HEK293 (cell line): ENCODE measurements around the gene KPNA3.

Experiments used
- BCL11A ChIP-seq: fragments of 450-650 bp; formaldehyde crosslinking; IDR thresholded peaks from 2 replicates; pipeline ENCODE4 v1.5.1; 2016; ENCODE audit warnings: low read depth, missing biosample characterization, missing genetic modification characterization
- KLF7 ChIP-seq: fragments of 450-650 bp; formaldehyde crosslinking; IDR thresholded peaks from 2 replicates; pipeline ENCODE4 v1.5.1; 2016; ENCODE audit warnings: missing biosample characterization, missing genetic modification characterization, borderline replicate concordance
- SETDB1 ChIP-seq: IDR thresholded peaks from one replicate; pipeline ENCODE4 v1.6.1; 2017; ENCODE audit warnings: mild to moderate bottlenecking, low read length, moderate library complexity, mixed read lengths; ENCODE audit not compliant: insufficient read length
- YY1 ChIP-seq: fragments of 450-650 bp; formaldehyde crosslinking; IDR thresholded peaks from 2 replicates; pipeline ENCODE4 v1.5.1; 2018; ENCODE audit warnings: missing biosample characterization, missing genetic modification characterization
- ZNF114 ChIP-seq: fragments of 450-650 bp; formaldehyde crosslinking; IDR thresholded peaks from 2 replicates; pipeline ENCODE4 v1.5.0; 2017; ENCODE audit warnings: missing biosample characterization, missing genetic modification characterization
- ZNF266 ChIP-seq: fragments of 450-650 bp; formaldehyde crosslinking; IDR thresholded peaks from 2 replicates; pipeline ENCODE4 v1.5.1; 2016; ENCODE audit warnings: missing biosample characterization, missing genetic modification characterization, low read depth
- ZNF354C ChIP-seq: fragments of 450-650 bp; formaldehyde crosslinking; IDR thresholded peaks from 2 replicates; pipeline ENCODE4 v1.5.1; 2016; ENCODE audit warnings: missing biosample characterization, missing genetic modification characterization, low read depth, borderline replicate concordance
- ZNF544 ChIP-seq: fragments of 450-650 bp; formaldehyde crosslinking; IDR thresholded peaks from 2 replicates; pipeline ENCODE4 v1.5.0; 2017; ENCODE audit warnings: missing biosample characterization, missing genetic modification characterization
- ZNF768 ChIP-seq: fragments of 450-650 bp; formaldehyde crosslinking; IDR thresholded peaks from 2 replicates; pipeline ENCODE4 v1.5.1; 2018; ENCODE audit warnings: missing biosample characterization, mild to moderate bottlenecking, missing genetic modification characterization
- TF ChIP-seq, protein P1 (sequence below): fragments of 450-650 bp; formaldehyde crosslinking; IDR thresholded peaks from 2 replicates; pipeline ENCODE4 v1.5.1; 2016; ENCODE audit warnings: missing biosample characterization, missing genetic modification characterization
- TF ChIP-seq, protein P2 (sequence below): fragments of 450-650 bp; formaldehyde crosslinking; IDR thresholded peaks from 2 replicates; pipeline ENCODE4 v1.5.1; 2016; ENCODE audit warnings: missing biosample characterization, missing genetic modification characterization

GRCh38 chr13:49802426-49802825 is 9.9 kb upstream of the KPNA3 start:
- TF ChIP-seq SETDB1 (no peak), ZNF266 (no peak), YY1 (no peak), ZNF354C (tag by site-specific recombination) (no peak), ZNF114 (no peak), ZNF768 (no peak), ZNF544 (tag by site-specific recombination) (no peak), KLF7 (tag by site-specific recombination) (no peak), BCL11A (tag by site-specific recombination) (no peak)
- TF ChIP-seq, protein P1, sequence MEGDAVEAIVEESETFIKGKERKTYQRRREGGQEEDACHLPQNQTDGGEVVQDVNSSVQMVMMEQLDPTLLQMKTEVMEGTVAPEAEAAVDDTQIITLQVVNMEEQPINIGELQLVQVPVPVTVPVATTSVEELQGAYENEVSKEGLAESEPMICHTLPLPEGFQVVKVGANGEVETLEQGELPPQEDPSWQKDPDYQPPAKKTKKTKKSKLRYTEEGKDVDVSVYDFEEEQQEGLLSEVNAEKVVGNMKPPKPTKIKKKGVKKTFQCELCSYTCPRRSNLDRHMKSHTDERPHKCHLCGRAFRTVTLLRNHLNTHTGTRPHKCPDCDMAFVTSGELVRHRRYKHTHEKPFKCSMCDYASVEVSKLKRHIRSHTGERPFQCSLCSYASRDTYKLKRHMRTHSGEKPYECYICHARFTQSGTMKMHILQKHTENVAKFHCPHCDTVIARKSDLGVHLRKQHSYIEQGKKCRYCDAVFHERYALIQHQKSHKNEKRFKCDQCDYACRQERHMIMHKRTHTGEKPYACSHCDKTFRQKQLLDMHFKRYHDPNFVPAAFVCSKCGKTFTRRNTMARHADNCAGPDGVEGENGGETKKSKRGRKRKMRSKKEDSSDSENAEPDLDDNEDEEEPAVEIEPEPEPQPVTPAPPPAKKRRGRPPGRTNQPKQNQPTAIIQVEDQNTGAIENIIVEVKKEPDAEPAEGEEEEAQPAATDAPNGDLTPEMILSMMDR, result no peak
- TF ChIP-seq, protein P2, sequence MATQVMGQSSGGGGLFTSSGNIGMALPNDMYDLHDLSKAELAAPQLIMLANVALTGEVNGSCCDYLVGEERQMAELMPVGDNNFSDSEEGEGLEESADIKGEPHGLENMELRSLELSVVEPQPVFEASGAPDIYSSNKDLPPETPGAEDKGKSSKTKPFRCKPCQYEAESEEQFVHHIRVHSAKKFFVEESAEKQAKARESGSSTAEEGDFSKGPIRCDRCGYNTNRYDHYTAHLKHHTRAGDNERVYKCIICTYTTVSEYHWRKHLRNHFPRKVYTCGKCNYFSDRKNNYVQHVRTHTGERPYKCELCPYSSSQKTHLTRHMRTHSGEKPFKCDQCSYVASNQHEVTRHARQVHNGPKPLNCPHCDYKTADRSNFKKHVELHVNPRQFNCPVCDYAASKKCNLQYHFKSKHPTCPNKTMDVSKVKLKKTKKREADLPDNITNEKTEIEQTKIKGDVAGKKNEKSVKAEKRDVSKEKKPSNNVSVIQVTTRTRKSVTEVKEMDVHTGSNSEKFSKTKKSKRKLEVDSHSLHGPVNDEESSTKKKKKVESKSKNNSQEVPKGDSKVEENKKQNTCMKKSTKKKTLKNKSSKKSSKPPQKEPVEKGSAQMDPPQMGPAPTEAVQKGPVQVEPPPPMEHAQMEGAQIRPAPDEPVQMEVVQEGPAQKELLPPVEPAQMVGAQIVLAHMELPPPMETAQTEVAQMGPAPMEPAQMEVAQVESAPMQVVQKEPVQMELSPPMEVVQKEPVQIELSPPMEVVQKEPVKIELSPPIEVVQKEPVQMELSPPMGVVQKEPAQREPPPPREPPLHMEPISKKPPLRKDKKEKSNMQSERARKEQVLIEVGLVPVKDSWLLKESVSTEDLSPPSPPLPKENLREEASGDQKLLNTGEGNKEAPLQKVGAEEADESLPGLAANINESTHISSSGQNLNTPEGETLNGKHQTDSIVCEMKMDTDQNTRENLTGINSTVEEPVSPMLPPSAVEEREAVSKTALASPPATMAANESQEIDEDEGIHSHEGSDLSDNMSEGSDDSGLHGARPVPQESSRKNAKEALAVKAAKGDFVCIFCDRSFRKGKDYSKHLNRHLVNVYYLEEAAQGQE (tag by site-specific recombination), result no peak
